ENCODE data around the gene AZGP1. TPM values are rescaled to one million over a fixed set of nuclear protein-coding genes. Genes with fewer than 3 reads are reported as not detected.
A peak's percentile ranks its signal among the peaks of the same experiment; 100 is the strongest.
"Not testable (repeated sequence)": the region's sequence is repeated elsewhere in the genome, so short reads cannot be mapped to it uniquely, and the experiment has no call there.

AZGP1 gene
- total RNA-seq, 1 donor from 2014 or later, result 1.6 TPM

DNA sequence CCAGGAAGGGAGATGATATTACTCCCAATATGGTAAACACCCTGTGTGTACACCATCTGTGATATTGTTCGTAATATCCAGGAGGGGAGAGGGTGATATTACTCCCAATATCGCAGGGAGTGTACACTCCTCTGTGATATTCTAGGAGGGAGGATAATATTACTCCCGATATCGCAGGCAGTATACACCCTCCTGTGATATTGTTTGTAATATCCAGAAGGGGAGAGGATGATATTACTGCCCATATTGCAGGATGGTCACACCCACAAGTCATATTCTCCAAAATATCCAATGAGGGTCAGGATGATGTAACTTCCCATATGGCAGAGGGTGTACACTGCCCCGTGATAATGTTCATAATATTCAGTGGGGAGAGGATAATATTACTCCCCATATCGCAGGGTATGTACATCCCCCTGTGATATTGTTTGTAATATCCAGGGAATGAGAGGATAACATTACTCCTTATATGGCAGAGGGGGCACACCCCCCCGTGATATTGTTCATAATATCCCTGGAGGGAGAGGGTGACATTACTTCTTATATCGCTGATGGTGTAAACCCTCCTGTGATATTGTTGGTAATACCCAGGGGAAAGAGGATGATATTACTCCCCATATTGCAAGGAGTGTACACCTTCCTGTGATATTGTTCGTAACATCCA lies 17.1 kb downstream of the AZGP1 start:
- no peak for TF ChIP-seq CTCF (IDR thresholded peaks at IDR 0.05; ENCODE audit: insufficient read depth, low read length, severe bottlenecking)
- no peak overlapping the region for H3K4me3 ChIP-seq (ENCODE audit: low read depth, low read length)
- DNase-seq (ENCODE audit: low read depth), result no peak
- no peak for FAIRE-seq
- no peaks in the 10 kb centered on the region for H3K27me3 ChIP-seq (ENCODE audit: control insufficient read depth, insufficient read depth, low read length)
- H3K36me3 ChIP-seq (ENCODE audit: control insufficient read depth, insufficient read depth, low read length), result no peaks in the 10 kb centered on the region

DNA sequence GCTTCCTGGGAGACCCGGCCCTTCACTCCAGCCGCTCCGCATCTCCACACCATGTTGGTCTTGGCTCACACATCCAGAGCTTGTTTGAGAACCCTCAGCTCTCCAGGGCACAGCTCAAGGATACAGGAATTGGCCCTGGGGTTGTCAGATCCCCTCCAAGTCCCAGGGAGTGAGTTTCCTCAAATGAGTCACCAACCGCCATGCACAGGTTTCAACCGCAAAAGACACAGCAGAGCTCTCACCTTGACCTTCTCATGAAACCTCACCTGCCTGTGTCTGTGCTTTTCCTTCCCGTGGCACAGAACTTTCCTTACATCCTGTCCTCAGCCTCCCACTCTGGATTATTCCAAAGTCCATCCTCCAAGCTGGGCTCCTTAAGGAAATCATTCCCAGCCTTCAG lies 20.6 kb downstream of the AZGP1 start:
- H3K36me3 ChIP-seq (ENCODE audit: control insufficient read depth, insufficient read depth, low read length), result no peaks in the 10 kb centered on the region
- no peaks in the 10 kb centered on the region for H3K27me3 ChIP-seq (ENCODE audit: control insufficient read depth, insufficient read depth, low read length)
- DNase-seq (ENCODE audit: low read depth), result peak; percentile 43
- TF ChIP-seq CTCF (IDR thresholded peaks at IDR 0.05; ENCODE audit: insufficient read depth, low read length, severe bottlenecking), result no peak
- FAIRE-seq, result peak; percentile 64
- no peak overlapping the region for H3K4me3 ChIP-seq (ENCODE audit: low read depth, low read length)

DNA sequence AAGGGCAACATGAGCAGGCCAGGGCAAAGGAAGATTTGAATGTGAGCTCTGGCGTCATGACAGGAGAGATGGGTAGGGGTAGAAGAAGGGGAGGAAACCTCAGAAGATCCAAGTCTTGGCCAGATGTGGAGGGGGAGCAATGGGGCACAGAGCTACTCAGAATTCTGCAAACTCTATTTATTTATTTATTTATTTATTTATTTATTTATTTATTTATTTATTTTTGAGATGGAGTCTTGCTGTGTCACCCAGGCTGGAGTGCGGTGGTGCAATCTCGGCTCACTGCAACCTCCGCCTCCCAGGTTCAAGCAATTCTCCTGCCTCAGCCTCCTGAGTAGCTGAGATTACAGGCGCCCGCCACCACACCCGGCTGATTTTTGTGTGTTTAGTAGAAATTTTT lies 21.2 kb downstream of the AZGP1 start:
- DNase-seq (ENCODE audit: low read depth); H3K36me3 ChIP-seq (ENCODE audit: control insufficient read depth, insufficient read depth, low read length); H3K4me3 ChIP-seq (ENCODE audit: low read depth, low read length); H3K27me3 ChIP-seq (ENCODE audit: control insufficient read depth, insufficient read depth, low read length); FAIRE-seq: not testable (repeated sequence)

GRCh38 chr7:99953649-99954048 lies 22.2 kb downstream of the AZGP1 start:
- no peaks in the 10 kb centered on the region for H3K27me3 ChIP-seq (ENCODE audit: control insufficient read depth, insufficient read depth, low read length)
- DNase-seq (ENCODE audit: low read depth) (peak; percentile 51), FAIRE-seq (peak; percentile 36)
- TF ChIP-seq CTCF (IDR thresholded peaks at IDR 0.05; ENCODE audit: insufficient read depth, low read length, severe bottlenecking), result no peak
- H3K36me3 ChIP-seq (ENCODE audit: control insufficient read depth, insufficient read depth, low read length), result no peaks in the 10 kb centered on the region
- no peak overlapping the region for H3K4me3 ChIP-seq (ENCODE audit: low read depth, low read length)

DNA sequence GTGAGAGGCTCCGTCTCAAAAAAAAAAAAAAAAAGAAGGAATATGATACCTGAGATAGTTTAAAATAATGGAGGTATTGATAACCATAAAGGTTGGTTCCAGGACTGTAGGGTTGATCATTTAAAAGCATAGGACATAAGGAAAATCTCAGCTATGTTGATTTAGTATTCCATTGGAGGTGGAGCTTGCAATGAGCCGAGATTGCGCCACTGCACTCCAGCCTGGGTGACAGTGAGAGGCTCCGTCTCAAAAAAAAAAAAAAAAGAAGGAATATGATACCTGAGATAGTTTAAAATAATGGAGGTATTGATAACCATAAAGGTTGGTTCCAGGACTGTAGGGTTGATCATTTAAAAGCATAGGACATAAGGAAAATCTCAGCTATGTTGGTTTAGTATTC lies 23.2 kb downstream of the AZGP1 start:
- FAIRE-seq; H3K36me3 ChIP-seq (ENCODE audit: control insufficient read depth, insufficient read depth, low read length); H3K27me3 ChIP-seq (ENCODE audit: control insufficient read depth, insufficient read depth, low read length); H3K4me3 ChIP-seq (ENCODE audit: low read depth, low read length); DNase-seq (ENCODE audit: low read depth): not testable (repeated sequence)

- DNase-seq (ENCODE audit: low read depth); H3K27me3 ChIP-seq (ENCODE audit: control insufficient read depth, insufficient read depth, low read length); H3K4me3 ChIP-seq (ENCODE audit: low read depth, low read length); FAIRE-seq; H3K36me3 ChIP-seq (ENCODE audit: control insufficient read depth, insufficient read depth, low read length): not testable (repeated sequence)
These were observed 25.0 kb downstream of the AZGP1 start for GRCh38 chr7:99950819-99951218.

GRCh38 chr7:99949645-99950228 lies 26.1 kb downstream of the AZGP1 start:
- DNase-seq (ENCODE audit: low read depth), result peak; percentile 12
- no peak for TF ChIP-seq CTCF (IDR thresholded peaks at IDR 0.05; ENCODE audit: insufficient read depth, low read length, severe bottlenecking)
- no peaks in the 10 kb centered on the region for H3K36me3 ChIP-seq (ENCODE audit: control insufficient read depth, insufficient read depth, low read length)
- no peaks in the 10 kb centered on the region for H3K27me3 ChIP-seq (ENCODE audit: control insufficient read depth, insufficient read depth, low read length)
- H3K4me3 ChIP-seq (ENCODE audit: low read depth, low read length), result no peak overlapping the region
- FAIRE-seq, result no peak

Data from bronchial epithelial cell (primary cell).